ENCODE measurements around the gene CALY.

DNA sequence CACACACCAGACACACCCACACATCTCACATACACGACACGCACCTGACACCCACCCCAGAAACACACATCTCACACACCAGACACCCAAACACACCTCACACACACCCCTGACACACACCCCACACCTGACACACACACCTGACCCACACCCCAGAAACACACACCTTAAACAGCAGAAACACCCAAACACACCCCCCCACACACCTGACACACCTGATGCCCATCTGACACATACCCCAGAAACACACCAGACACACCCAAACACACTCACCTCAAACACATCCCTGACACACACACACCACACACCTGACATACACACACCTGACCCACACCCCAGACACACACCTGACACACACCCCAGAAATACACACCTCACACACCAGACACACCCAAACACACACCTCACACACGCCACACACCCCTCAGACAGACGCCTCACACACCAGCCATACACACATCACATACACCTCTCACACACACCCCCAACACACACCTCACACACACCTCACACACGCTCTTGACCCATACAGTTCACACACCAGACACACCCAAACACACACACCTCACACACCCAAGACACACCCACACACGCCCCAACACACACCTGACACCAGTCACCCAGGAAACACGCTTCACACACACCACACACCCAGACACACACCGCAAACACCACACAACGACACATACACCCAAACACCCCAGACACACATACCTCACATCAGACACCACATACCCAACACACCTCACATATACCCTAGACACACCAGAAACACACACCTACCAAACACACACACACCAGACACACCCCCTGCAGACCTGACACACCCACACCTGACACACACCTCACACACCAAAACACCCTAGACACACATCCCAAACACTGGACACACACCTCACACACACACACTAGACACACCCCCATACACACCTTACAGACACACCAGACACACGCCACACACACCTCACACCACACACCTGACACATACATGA lies 1.7 kb upstream of the CALY start:
- TF ChIP-seq CTCF (IDR thresholded peaks at IDR 0.05) (no peak), POLR2AphosphoS5 (IDR thresholded peaks at IDR 0.05) (no peak), POLR2A (IDR thresholded peaks at IDR 0.05) (no peak)
